ENCODE data around the gene SAMSN1. TPM values are rescaled to one million over a fixed set of nuclear protein-coding genes. Genes with fewer than 3 reads are reported as not detected.

Gene SAMSN1
- total RNA-seq, 4 donors from 2014 or later, result 1.0 to 13.5 (median 4.2) TPM

GRCh38 chr21:14527696-14528652 is 18.1 kb downstream of the SAMSN1 start:
- Histone ChIP-seq H3K9me3 (no peaks in the 10 kb centered on the region), H3K4me3 (no peak overlapping the region), H3K27ac (no peak overlapping the region), H3K27me3 (no peaks in the 10 kb centered on the region), H3K36me3 (no peaks in the 10 kb centered on the region), H3K4me1 (peaks cover 0 to 20% (median 0%) of the 10 kb centered on the region in 3 donors)
- TF ChIP-seq CTCF (IDR thresholded peaks at IDR 0.05), result no peak
- TF ChIP-seq POLR2A (IDR thresholded peaks at IDR 0.05), result no peak
- TF ChIP-seq POLR2AphosphoS5 (IDR thresholded peaks at IDR 0.05), result no peak
- no peak for TF ChIP-seq EP300 (IDR thresholded peaks at IDR 0.05)
- WGBS, 2 donors (ENCODE audit: low coverage in 1 of 2), result 80 to 84% methylated on average over 2 of the region's 2 CpGs
- no peak for ATAC-seq

GRCh38 chr21:14526836-14527695 is 19.0 kb downstream of the SAMSN1 start:
- no peak overlapping the region for H3K27ac ChIP-seq
- peaks cover 0 to 20% (median 0%) of the 10 kb centered on the region in 3 donors for H3K4me1 ChIP-seq
- H3K36me3 ChIP-seq, result no peaks in the 10 kb centered on the region
- no peaks in the 10 kb centered on the region for H3K27me3 ChIP-seq
- no peak for ATAC-seq
- WGBS, 2 donors (ENCODE audit: low coverage in 1 of 2), result 33 to 52% methylated on average over 9 to 10 of the region's 10 CpGs
- TF ChIP-seq POLR2AphosphoS5 (IDR thresholded peaks at IDR 0.05) (no peak), POLR2A (IDR thresholded peaks at IDR 0.05) (no peak), EP300 (IDR thresholded peaks at IDR 0.05) (no peak), CTCF (IDR thresholded peaks at IDR 0.05) (no peak)
- H3K9me3 ChIP-seq, result no peaks in the 10 kb centered on the region
- H3K4me3 ChIP-seq, result no peak overlapping the region

GRCh38 chr21:14526199-14526598 is 19.9 kb downstream of the SAMSN1 start:
- TF ChIP-seq EP300 (IDR thresholded peaks at IDR 0.05) (no peak), POLR2A (IDR thresholded peaks at IDR 0.05) (no peak), POLR2AphosphoS5 (IDR thresholded peaks at IDR 0.05) (no peak), CTCF (IDR thresholded peaks at IDR 0.05) (no peak)
- Histone ChIP-seq H3K4me1 (peaks cover 0 to 20% (median 0%) of the 10 kb centered on the region in 3 donors), H3K27ac (no peak overlapping the region), H3K9me3 (no peaks in the 10 kb centered on the region), H3K36me3 (no peaks in the 10 kb centered on the region), H3K4me3 (no peak overlapping the region), H3K27me3 (no peaks in the 10 kb centered on the region)
- WGBS, 2 donors (ENCODE audit: low coverage in 1 of 2), result 20 to 38% methylated on average over 3 of the region's 3 CpGs
- no peak for ATAC-seq

- Histone ChIP-seq H3K4me1 (peaks cover 0 to 20% (median 0%) of the 10 kb centered on the region in 3 donors), H3K27me3 (no peaks in the 10 kb centered on the region), H3K4me3 (no peak overlapping the region), H3K9me3 (no peaks in the 10 kb centered on the region), H3K27ac (no peak overlapping the region), H3K36me3 (no peaks in the 10 kb centered on the region)
- no peak for TF ChIP-seq CTCF (IDR thresholded peaks at IDR 0.05)
- TF ChIP-seq POLR2A (IDR thresholded peaks at IDR 0.05), result no peak
- TF ChIP-seq POLR2AphosphoS5 (IDR thresholded peaks at IDR 0.05), result no peak
- TF ChIP-seq EP300 (IDR thresholded peaks at IDR 0.05), result no peak
- 82 to 96% methylated on average over 3 to 5 of the region's 5 CpGs for WGBS, 2 donors (ENCODE audit: low coverage in 1 of 2)
- no peak for ATAC-seq
These were observed 22.9 kb downstream of the SAMSN1 start for GRCh38 chr21:14523234-14523633.

All from gastroesophageal sphincter (tissue), 4 donors.